OCI-LY7 (cell line): ENCODE results near the gene ABCC8. TPM values are rescaled to one million over a fixed set of nuclear protein-coding genes. Genes with fewer than 3 reads are reported as not detected.

ENCODE experiments used
- BruUV-seq: library from RNA; stranded (reverse); fragments of 400-500 nt; replicated peaks from 2 replicates; lab custom pipeline; 2021; lab: Mats Ljungman, UMichigan
- CTCF ChIA-PET: fragments of 300-600 bp; sonication (Branson Sonifier 250); formaldehyde crosslinking; loops from one replicate; lab custom pipeline; 2022; ENCODE audit warnings: antibody characterized with exemption; ENCODE audit not compliant: unreplicated experiment; lab: Charles Lee
- POLR2A ChIA-PET: fragments of 300-600 bp; sonication (Branson Sonifier 250); formaldehyde crosslinking; loops from one replicate; lab custom pipeline; 2022; ENCODE audit warnings: antibody characterized with exemption; lab: Charles Lee
- DNase-seq: peaks from one replicate; pipeline ENCODE4 v3.0.0-alpha.2; 2015; ENCODE audit warnings: low spot score
- H2AFZ ChIP-seq: fragments of 200-600 bp; sonication (generic), shearing (Covaris generic); 2 replicates; pipeline ENCODE4 v1.6.1; 2014; ENCODE audit warnings: mild to moderate bottlenecking, antibody characterized with exemption, low read length, moderate library complexity
- H3K27ac ChIP-seq: fragments of 200-600 bp; sonication (generic); 2 replicates; pipeline ENCODE4 v1.5.1; 2014; ENCODE audit warnings: mixed run types, low read depth, mild to moderate bottlenecking, moderate library complexity, low read length, inconsistent platforms; ENCODE audit not compliant: poor library complexity, severe bottlenecking
- H3K36me3 ChIP-seq: fragments of 200-600 bp; sonication (generic); 2 replicates; pipeline ENCODE4 v1.6.1; 2014; ENCODE audit warnings: mild to moderate bottlenecking, antibody characterized with exemption, low read length, moderate library complexity, mixed read lengths; ENCODE audit not compliant: insufficient read depth
- H3K4me1 ChIP-seq: fragments of 200-600 bp; sonication (generic); 2 replicates; pipeline ENCODE4 v1.5.1; 2014; ENCODE audit warnings: mild to moderate bottlenecking, low read length; ENCODE audit not compliant: insufficient read depth, poor library complexity, severe bottlenecking
- H3K4me2 ChIP-seq: fragments of 200-600 bp; sonication (generic); 2 replicates; pipeline ENCODE4 v1.6.1; 2014; ENCODE audit warnings: mild to moderate bottlenecking, low read length
- H3K4me3 ChIP-seq: fragments of 200-600 bp; sonication (generic); 2 replicates; pipeline ENCODE4 v1.5.1; 2014; ENCODE audit warnings: mild to moderate bottlenecking, low read depth, low read length; ENCODE audit not compliant: poor library complexity, severe bottlenecking
- H3K79me2 ChIP-seq: fragments of 200-600 bp; sonication (generic); 2 replicates; pipeline ENCODE4 v1.6.1; 2016; ENCODE audit warnings: low read depth, mild to moderate bottlenecking, low read length, moderate library complexity, mixed read lengths; ENCODE audit not compliant: insufficient read depth
- H3K9me2 ChIP-seq: fragments of 200-600 bp; sonication (generic); 2 replicates; pipeline ENCODE4 v1.6.1; 2016; ENCODE audit warnings: mild to moderate bottlenecking, low read length, mixed read lengths; ENCODE audit not compliant: insufficient read depth
- H3K9me3 ChIP-seq: fragments of 200-600 bp; sonication (generic); 2 replicates; pipeline ENCODE4 v1.6.1; 2014; ENCODE audit warnings: mild to moderate bottlenecking, mixed run types, low read length, mixed read lengths
- H4K20me1 ChIP-seq: fragments of 200-600 bp; sonication (generic); 2 replicates; pipeline ENCODE4 v1.6.1; 2014; ENCODE audit warnings: mild to moderate bottlenecking, antibody characterized with exemption, low read length, moderate library complexity, mixed read lengths; ENCODE audit not compliant: insufficient read depth
- CTCF ChIP-seq: fragments of 200-600 bp; sonication (generic); conservative IDR thresholded peaks from 2 replicates; pipeline ENCODE4 v1.5.1; 2014; ENCODE audit warnings: mild to moderate bottlenecking, antibody characterized with exemption, low read length, moderate library complexity, mixed read lengths
- EZH2phosphoT487 ChIP-seq: fragments of 200-600 bp; sonication (generic); IDR thresholded peaks from 2 replicates; pipeline ENCODE4 v1.6.1; 2018; ENCODE audit warnings: low read depth, borderline replicate concordance, mild to moderate bottlenecking, mixed run types, antibody characterized with exemption, low read length, moderate library complexity, mixed read lengths
- intact Hi-C: fragments of 100-400 bp; cut with micrococcal nuclease; formaldehyde crosslinking; loops from one replicate; pipeline ENCODE4 v1.10.0; 2022; ENCODE audit not compliant: unreplicated experiment
- total RNA-seq, 2 experiments: library from RNA; depleted of rRNA in 1 of 2; stranded (reverse); fragments of >200 nt in 1 of 2; shearing (Covaris generic) in 1 of 2; gene quantifications; 2 replicates each; pipeline ENCODE4 v1.2.3, GENCODE V29; 2014 to 2022

Gene ABCC8
- total RNA-seq, 2 experiments from 2014 or later: not detected

- no TSS peak for BruUV-seq
- ChIA-PET CTCF (no interaction called here), POLR2A (interaction anchor here (0.6 kb wide), 1 partner anchor 941 kb away, joined by 4 read pairs; no protein-coding TSS in a partner anchor)
- no peak for DNase-seq
- H3K9me3 ChIP-seq: no peaks in the 10 kb centered on the region
- H3K36me3 ChIP-seq: no peaks in the 10 kb centered on the region
- intact Hi-C loops: no loop called here
- H3K4me1 ChIP-seq: no peaks in the 10 kb centered on the region
- no peak overlapping the region for H2AFZ ChIP-seq
- H4K20me1 ChIP-seq: no peaks in the 10 kb centered on the region
- no peaks in the 10 kb centered on the region for H3K9me2 ChIP-seq
- H3K79me2 ChIP-seq: no peaks in the 10 kb centered on the region
- H3K27ac ChIP-seq: no peak overlapping the region
- TF ChIP-seq CTCF (no peak), EZH2phosphoT487 (no peak)
- H3K4me2 ChIP-seq: no peak overlapping the region
- H3K4me3 ChIP-seq: no peak overlapping the region
These were observed 30.3 kb upstream of the ABCC8 start for GRCh38 chr11:17506942-17507341.

- H3K79me2 ChIP-seq: no peaks in the 10 kb centered on the region
- no TSS peak for BruUV-seq
- H4K20me1 ChIP-seq: no peaks in the 10 kb centered on the region
- no peak for DNase-seq
- POLR2A ChIA-PET: no interaction called here
- intact Hi-C loops: no loop called here
- H3K27ac ChIP-seq: no peak overlapping the region
- H3K36me3 ChIP-seq: no peaks in the 10 kb centered on the region
- no peak overlapping the region for H3K4me2 ChIP-seq
- H2AFZ ChIP-seq: no peak overlapping the region
- CTCF ChIA-PET: no interaction called here
- H3K9me3 ChIP-seq: no peaks in the 10 kb centered on the region
- H3K9me2 ChIP-seq: no peaks in the 10 kb centered on the region
- no peaks in the 10 kb centered on the region for H3K4me1 ChIP-seq
- H3K4me3 ChIP-seq: no peak overlapping the region
- TF ChIP-seq EZH2phosphoT487 (no peak), CTCF (no peak)
These were observed 29.7 kb upstream of the ABCC8 start for GRCh38 chr11:17506314-17506713.

GRCh38 chr11:17505146-17505545 lies 28.5 kb upstream of the ABCC8 start:
- POLR2A ChIA-PET: interaction anchor here (0.7 kb wide), 1 partner anchor 120 kb away, joined by 3 read pairs; no protein-coding TSS in a partner anchor
- no peak overlapping the region for H3K4me2 ChIP-seq
- no peak for TF ChIP-seq CTCF
- TF ChIP-seq EZH2phosphoT487: no peak
- CTCF ChIA-PET: interaction anchor here (1.0 kb wide), 1 partner anchor 17 kb away, joined by 3 read pairs; no protein-coding TSS in a partner anchor
- intact Hi-C loops: no loop called here
- H3K9me2 ChIP-seq: no peaks in the 10 kb centered on the region
- no peak for DNase-seq
- no peaks in the 10 kb centered on the region for H3K36me3 ChIP-seq
- H2AFZ ChIP-seq: no peak overlapping the region
- no peaks in the 10 kb centered on the region for H3K79me2 ChIP-seq
- no peaks in the 10 kb centered on the region for H3K9me3 ChIP-seq
- no peaks in the 10 kb centered on the region for H4K20me1 ChIP-seq
- no TSS peak for BruUV-seq
- no peak overlapping the region for H3K27ac ChIP-seq
- H3K4me3 ChIP-seq: no peak overlapping the region
- H3K4me1 ChIP-seq: no peaks in the 10 kb centered on the region
